ENCODE measurements around the gene SLC24A3.

- TF ChIP-seq CTCF (IDR thresholded peaks at IDR 0.05) (no peak), POLR2A (IDR thresholded peaks at IDR 0.05) (no peak)
Measured at GRCh38 chr20:19375801-19376200, 163.4 kb downstream of the SLC24A3 start.
